Activated CD4-positive, alpha-beta T cell treated with anti-CD3 and anti-CD28 coated beads, Interleukin-2, Interleukin-4, amounts not matched to agents 100 ng/mL and 50 ng/mL, durations not matched to agents 16 hours and 8 hours (primary cell): ENCODE measurements around the gene PTPRN2.
"Not testable (repeated sequence)": the region's sequence is repeated elsewhere in the genome, so short reads cannot be mapped to it uniquely, and the experiment has no call there.

Experiments
- DNase-seq: peaks from one replicate; pipeline ENCODE4 v3.0.0-alpha.2; 2020; ENCODE audit warnings: low spot score

Gene PTPRN2

DNA sequence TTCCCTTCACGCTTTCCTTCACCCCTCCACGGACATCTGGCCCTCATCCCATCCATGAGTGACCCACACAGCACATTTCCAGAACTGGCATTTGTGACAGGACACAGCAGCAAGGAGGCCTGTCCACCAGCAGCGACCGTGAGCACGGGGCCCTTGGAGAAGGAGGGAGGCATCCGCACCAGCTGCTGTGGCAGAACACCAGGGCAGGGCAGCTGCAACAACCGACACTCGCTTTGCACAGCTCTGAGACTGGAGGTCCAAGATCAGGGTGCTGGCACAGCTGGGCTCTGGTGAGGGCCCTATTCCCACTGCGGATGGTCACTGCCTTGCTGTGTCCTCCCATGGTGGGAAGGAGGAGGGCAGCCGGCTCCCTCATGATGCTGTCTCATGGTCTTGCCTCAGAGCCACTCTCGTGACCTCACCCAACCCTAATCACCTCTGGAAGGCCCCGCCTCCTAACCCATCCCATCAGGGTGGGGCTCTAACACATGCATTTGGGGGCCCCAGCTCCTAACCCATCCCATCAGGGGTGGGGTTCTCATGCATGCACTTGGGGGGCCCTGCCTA, 36.7 kb downstream of the PTPRN2 start:
- DNase-seq: no peak

DNA sequence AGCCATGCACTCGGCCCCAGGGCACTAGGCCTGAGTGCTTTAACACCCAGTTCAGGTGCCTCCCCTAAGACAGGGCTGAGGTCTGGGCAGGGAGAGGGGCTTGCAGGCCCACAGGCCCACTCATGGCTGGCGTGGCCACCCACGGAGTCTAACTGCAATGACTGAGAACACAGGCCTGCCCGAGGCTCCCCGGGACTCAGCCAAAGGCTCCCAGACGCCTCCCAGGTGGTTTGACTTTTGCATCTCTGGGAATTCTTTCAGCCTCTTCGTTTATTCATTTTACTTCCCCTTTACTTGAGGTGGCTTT, 37.3 kb downstream of the PTPRN2 start:
- no peak for DNase-seq

DNA sequence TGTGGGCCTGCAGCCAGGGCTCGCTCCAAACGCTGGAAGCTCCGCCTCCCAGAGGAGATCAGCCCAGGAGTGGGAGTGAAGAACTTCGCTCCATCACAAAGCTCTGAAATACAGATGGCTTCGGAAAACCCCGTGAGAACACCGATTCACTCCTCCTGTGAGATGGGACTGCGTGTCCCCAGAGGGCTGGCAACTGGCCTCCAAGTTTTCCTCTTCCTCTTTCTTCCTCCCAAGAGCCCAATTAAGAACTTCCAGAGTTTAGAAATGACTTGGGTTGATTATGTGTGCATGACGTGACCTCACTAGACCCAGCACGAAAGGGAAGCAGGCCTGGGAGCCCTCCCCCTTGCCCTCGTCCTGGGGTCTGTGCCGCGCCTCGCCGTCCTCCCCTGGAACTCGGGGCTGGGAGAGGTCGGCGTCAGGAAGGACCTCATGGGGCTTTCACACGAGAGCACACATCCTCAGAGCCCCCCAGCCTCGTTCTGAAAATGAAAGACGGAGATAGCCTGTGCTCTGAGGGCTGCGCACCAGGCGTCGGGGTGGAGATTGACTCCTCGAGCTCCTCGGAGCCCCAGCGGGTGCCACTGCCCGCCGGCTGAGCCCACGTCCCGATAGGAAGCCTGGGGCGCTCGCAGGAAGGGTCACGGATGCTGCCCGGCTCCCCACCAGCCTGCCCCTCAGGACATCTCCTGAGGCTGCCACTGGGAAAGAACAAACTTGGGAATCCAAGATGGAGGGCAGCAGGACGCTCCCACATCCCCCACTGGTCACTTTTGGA, 37.8 kb downstream of the PTPRN2 start:
- no peak for DNase-seq

DNA sequence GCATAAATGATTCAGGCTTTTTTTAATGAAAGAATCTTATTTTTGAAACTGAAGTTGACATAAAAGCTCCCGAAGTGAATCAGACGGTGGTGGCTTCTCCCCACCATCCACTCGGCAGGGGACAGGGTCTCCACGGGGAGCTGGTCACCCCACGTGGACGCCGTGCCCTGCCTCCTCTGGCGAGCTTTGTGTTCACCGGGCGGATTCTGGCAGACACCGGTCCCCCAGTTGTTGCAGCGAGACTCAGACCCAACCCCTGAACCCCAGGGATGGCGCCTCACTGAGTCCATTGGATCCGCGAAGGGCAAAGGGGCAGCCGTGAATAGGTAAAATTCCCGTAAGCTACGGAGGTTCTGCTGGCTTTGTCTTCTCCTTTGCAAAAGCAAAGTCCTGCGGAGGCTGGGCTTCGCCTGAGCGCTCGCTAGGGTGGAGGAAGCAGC, 38.4 kb downstream of the PTPRN2 start:
- DNase-seq: no peak

DNA sequence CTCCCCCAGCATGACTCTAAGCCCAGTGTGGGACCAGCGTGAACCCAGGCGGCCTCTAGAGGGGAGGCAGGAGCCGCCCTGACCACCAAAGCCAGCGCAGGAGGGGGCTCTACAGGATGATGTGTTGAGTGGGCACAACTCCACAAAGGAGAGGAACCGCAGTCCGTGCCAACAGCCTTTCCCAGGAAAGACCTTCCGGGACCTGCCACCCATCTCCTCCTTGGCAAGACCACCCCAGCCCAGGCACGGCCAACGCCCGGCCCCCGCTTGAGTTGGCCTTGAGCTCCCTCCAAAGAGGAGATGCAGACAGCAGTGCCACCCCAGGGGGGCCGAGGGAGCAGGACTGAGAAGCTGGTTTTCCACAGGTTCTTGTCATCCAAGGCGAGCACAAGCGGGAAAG, 38.9 kb downstream of the PTPRN2 start:
- no peak for DNase-seq

DNA sequence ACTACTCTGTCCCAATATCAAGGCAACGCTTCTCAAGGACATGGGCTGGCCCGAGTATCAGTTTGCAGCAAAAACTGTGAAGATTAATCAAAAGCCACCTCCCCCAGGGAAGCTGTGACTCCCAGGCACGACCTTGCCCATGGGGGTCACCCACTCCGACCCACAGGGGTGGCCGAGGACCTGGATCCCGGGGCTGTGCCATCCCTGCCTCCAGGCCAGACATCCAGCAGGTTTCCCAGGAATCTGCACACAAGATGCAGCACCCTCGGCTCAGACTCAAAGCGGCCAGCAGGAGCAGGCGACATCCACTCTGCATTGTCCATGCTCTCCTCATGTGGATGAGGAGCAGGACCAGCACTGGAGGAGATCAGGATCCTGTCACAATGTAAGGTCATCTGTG, 39.8 kb downstream of the PTPRN2 start:
- DNase-seq: no peak

DNA sequence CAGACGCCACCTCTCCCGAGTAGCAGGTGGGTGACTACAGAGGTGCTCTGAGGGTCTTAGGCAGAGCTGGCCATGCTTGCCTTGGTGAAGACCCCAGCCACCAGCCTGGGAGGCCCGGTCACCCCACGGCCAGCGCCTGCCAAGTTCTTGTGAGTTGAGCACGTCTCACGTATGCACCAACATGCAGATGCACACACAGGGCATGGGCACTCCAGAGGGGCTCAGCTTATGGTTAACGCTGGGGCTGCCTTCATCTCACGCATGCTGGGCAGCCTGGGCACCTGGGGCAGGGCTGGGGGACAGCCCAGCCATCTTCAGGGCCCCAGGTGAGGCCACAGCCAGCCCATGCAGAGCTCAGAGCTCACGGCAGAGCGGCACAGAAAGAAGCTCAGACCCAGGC, 41.0 kb downstream of the PTPRN2 start:
- DNase-seq: no peak

DNA sequence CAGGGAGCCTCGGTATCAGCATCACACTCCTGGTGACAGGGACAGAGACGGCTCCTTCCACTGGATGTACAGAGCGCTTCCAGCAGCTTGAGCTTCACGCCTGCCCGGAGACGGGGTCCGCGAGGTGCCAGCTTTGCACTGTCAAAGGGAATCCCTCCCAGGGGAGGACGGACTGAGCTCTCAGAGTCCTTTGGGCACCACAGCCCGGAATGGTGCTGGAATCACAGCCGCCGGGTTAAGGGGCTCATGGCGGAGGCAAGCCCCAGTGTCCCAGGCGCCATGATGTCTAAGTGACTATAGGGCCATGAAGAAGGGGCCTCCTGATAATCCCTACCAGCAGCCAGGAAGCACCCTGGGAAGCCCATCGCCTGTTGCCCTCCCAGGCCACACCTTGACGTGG, 41.4 kb downstream of the PTPRN2 start:
- no peak for DNase-seq

DNA sequence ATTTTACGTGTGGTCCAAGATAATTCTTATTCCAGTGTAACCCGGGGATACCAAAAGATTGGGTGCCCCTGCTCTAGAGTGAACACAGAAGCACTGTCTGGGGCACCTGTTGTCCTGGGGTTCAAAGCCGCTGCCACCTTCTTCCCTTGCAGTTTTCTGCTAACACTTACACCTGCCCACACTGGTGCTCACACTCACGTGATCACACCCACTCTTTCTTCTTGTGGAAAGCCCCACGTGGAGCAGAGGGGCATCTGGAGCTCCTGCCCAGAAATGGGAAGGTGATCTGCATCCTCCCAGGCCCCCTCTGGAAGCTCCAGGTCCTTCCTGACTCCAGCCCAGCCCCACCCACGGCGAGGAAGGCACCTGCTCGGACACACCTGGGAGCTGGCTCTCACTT, 42.9 kb downstream of the PTPRN2 start:
- no peak for DNase-seq

DNA sequence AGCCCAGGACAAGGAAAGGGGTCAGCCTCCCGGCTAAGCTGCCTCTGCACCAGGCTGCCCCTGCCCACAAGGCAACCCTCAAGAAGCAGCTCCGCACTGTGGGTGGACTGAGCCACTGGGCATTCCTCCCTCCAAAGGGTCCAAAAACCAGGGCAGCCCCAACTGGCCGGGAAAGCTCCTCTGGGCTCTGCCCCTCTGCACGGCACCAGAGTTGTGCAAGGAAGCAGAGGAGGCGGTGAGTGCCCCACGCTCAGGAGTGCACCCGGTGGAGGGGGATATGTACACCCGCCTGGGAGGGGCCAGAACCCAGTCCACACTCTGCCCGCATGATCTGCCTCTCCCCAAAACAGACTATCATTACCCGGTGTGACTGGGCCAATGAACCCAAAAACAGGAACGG, 43.8 kb downstream of the PTPRN2 start:
- no peak for DNase-seq

DNA sequence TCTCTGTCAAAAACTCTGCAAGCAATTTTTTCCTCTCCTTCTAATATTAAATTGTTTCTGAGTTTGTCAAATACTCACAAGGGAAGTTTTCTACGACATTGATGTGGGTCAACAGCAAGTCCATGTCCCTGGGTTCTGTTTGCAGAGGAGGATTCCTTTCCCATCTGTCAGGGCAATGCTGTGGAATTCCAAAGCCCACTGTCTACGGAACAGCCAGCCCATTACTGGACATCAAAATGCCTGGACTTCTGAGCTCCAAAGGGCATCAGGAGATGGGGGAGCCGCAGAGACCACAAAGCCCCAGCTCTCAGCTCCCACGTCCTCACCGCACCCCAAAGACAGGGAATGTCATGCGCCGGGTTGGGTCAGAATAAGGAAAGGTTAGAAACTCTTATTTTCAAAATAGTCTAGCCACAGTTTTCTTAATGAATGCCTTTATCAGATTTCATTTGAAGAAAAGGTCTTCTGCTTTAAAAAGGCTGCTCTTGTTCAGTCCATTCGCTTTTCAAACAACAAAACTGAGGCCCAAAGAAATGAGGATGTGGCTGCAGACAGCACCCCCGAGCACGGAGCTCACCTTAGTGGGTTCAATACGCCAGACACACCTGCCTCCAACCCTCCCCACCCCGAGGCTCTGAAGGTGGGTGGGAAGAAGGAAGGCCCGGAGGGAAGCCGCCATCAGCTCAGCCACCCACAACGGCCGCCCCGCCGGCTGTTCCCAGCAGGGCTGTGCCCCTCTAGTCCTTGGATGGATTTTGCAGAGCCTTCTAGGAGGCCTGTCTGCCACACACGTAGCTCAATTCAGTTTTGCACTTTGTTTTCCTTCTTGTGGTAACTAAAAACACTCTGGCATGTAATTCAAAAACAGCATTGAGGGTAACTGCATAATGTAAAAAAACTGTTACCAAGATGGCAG, 44.7 kb downstream of the PTPRN2 start:
- DNase-seq: no peak

DNA sequence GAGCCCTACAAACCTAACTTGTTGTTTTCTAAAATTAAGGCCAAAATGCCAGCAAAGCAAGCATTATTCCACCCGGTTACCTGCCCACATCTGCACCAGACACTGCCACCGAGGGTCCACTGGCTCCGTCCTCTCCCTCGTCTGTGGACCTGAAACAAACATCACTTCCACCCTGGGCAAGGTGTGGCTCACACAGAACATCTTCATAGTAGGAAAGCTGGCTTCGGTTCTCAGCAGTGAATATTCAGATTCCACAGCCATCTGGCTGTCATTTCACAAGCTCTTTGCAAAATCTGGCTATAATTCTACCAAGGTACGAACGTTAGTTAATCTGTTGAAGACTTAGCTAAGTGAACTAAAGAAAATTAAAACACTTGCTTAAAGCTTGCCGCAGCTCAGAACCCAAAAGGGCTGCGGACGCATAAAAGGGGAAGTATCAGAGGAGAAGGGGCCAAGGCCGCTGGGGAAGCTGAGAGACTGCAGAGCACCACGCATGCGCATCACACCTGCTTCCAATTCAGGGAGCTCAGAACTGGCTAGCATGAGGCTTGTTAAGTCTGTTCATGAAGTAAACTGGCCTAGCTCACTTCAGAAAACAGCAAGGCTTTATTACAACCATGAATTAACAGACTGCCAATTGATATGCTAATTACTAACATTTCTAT, 46.1 kb downstream of the PTPRN2 start:
- peak; percentile 6 for DNase-seq

DNA sequence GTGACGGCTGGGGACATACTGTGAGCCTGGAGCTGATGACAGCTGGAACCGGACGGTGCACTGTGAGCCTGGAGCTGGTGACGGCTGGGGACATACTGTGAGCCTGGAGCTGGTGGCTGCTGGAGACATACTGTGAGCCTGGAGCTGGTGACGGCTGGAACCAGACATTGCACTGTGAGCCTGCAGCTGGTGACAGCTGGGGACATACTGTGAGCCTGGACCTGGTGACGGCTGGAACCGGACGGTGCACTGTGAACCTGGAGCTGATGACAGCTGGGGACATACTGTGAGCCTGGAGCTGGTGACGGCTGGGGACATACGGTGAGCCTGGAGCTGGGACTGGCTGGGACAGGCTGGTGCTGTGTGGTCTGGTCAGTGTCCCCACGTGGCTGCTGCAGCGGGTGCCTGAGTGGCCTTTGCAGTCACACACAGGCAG, 47.9 kb downstream of the PTPRN2 start:
- no peak for DNase-seq

DNA sequence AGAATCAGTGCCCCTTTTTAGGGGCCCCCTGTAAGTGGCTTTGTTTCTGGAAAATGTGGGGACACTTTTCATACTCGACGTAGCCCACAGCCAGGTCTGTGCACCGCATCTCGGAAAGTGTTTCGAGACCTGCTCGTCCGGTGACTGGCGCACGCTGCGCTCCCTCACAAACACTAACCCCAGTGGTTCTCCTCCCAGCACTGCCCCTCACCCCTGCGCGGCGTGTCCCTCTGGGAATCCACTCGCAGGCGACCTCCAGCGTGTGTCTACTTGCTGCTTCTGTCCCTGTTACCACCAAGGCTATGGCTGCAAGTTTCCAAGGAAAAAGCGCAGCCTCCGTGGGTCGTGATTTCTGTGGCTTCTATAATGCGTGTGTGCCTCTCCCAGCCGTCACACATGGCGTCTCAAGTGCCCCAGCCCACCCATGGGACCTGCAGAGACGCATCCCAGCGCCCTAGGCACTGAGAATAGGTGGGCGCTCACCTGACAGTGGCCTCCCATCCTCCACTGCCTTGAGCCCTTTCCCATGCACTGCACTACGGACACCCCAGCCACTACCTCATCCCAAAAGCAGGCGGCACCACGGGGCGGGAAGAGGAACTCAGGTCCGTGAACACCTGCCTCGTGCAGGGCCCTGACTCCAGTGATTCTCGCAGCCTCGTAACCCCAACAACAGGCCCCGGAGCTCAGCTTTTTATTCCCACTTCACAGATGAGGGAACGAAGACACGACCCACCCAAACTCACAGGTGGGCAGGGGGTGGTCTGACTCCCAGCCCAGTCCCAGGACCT, 49.3 kb downstream of the PTPRN2 start:
- DNase-seq: no peak

DNA sequence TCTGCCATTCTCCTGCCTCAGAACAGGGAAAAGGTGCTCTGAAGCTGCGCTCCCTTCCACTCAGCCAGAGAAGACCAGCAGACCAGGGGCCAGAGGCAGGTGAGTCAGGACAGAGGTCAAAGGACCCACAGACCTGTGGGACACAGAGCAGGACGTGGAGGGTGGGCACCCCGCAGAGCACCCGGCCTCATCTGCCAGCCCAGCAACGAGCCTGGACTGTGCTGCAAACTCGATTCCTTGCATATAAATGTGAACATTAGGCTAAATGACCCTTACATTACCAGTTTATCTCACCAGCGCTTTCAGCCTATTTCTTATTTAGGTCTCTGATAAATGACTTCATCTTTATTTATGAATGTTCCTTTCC, 50.1 kb downstream of the PTPRN2 start:
- no peak for DNase-seq

DNA sequence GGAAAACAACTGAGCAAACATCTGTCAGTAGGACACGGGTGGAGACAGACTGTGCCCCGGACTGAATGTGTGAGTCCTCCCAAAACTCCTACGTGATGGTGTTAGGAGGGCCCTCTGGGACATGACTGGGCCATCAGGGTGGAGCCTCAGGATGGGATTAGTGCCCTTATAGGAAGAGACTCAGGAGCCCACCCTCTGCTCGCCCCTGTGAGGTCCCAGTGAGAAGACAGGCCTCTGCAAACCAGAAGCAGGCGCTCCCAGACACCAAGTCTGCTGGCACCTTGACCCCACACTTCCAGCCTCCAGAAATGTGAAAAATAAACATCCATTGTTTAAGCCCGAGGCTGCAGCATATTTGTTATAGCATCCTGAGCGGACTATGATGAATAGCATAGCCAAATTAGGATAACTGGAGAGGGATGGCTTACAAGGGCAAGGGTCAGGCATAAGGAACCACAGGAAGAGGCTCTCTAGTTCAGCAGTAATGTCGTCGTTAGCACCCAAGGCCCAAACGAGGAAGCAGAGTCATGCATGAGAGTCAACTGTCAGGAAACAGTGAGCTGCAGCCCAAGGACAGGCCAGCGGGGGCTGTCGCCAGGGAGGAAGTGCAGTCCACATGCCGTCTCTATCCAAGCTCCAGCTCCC, 50.6 kb downstream of the PTPRN2 start:
- DNase-seq: no peak

DNA sequence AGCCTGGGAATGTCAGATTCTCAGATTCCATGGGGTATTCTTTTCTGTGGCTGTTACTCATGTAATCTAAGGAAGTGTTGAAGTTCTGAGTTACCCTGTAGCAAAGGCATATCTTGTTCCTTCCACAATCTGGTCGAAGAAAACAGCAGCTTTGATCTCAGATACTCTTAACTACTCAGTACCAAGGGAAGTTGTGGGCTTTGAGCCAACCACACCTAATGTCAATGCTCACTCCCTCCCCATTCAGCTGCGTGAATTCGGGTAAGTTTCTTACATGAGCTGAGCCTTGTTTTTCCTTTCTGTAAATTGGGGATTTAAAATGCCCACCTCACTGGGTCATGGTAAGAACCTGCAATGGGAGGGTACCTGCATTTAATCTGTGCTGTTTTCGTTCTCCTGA, 52.5 kb downstream of the PTPRN2 start:
- no peak for DNase-seq

DNA sequence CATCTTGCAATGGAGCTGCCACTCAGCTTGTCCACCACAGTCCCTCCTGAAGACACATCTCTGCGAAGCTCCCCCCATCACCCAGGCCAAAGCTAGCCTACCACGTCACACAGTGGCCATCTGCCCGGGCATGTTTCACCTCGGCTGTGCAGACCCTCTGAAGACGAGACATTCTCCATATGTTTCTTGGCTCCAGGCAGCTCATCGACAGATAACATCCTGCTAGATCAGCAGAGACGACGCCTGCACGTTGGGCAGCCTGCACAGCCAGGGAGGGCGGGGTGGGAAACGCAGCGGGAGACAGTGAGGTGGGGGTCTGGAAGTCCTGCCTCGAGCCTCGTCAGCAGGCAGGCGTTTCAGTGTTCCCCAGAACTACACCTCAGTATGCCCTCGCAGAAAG, 53.0 kb downstream of the PTPRN2 start:
- no peak for DNase-seq

DNA sequence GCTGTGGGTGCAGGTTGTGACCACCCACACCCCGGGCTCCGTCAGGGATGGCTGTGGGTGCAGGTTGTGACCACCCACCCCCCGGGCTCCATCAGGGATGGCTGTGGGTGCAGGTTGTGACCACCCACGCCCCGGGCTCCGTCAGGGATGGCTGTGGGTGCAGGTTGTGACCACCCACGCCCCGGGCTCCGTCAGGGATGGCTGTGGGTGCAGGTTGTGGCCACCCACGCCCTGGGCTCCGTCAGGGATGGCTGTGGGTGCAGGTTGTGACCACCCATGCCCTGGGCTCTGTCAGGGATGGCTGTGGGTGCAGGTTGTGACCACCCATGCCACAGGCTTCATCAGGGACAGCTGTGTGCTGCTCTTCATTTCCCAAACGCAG, 53.5 kb downstream of the PTPRN2 start:
- DNase-seq: not testable (repeated sequence)

DNA sequence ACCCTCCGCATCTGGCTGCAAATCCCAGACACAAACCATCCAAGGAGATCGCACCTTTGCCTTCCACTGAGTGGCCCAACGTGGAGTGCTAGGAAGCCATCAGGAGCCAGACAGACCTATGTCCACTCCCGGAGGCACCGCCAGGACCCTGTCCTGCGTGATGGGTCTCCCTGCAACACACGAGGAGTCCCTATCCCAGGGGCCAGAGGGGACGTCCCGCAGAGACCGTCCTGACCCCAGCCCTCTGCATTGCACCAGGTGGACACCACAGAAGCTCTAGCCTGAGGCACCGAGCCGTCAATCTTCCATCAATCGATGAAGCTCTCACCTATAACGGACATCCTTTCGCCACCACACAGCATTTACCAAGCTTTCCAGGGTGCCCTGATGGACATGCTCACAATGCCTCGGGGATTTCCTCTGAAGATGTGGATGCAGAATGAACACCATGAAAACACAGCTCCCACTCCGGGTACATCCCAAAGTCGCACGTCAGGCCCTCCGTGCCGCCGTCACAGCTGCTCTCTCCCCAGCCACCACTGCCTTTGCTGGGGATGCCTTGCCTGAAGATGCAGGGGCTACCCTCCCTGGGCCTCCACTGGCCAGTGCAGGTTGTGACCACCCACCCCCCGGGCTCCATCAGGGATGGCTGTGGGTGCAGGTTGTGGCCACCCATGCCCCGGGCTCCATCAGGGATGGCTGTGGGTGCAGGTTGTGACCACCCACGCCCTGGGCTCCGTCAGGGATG, 54.1 kb downstream of the PTPRN2 start:
- no peak for DNase-seq
